NCI-H2227 (cell line): Measurements from ENCODE around the gene SMTN.
"Not testable (repeated sequence)": the region's sequence is repeated elsewhere in the genome, so short reads cannot be mapped to it uniquely, and the experiment has no call there.

Source experiments
- DNase-seq: peaks from one replicate; lab custom pipeline; 2025; ENCODE audit not compliant: unreplicated experiment; lab: John Stamatoyannopoulos, UW

The SMTN gene

DNA sequence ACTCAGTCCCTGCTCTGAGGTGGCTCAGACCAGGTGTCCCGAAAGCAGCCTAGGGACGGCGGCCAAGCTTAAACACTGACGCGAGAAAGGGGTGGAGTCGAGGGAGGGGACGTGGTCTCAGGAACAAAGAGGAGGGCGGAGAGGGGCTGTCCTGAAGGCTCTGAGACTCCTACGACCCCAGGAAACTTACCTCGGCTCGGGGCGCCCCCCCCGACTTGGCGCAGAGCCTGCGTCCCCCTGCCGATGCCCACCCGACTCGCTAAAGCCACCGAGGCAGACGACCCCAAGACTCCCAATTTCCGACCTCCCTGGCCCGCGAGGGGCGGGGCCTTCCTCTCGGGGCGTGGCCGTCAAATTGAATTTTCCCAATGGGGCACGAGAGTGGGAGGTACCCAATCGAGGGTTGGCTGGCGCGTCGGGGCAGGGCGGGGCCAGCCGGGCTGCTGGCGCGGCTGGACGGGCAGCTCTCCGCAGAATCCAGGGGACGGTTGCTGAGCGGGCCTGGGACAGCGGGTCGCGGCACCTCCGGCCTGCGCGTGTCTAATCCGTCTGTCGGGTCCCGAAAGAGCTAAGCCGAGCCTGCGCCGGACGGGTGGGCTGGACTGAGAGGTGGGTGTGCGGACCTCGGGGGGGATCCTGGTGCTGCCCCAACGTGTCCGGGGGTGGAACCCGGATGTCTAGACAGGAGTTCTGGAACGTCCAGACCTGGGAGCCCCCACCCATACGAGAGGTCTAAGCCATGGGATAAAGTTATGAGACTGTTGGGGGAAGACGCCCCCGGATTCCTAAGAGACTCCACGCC is at the start of gene SMTN:
Gene SMTN, plus strand, starts transcription at position 471 of the 802 bp plus-strand sequence. CDS start 1,941 bp downstream, outside the sequence.
- peak; percentile 92 for DNase-seq

DNA sequence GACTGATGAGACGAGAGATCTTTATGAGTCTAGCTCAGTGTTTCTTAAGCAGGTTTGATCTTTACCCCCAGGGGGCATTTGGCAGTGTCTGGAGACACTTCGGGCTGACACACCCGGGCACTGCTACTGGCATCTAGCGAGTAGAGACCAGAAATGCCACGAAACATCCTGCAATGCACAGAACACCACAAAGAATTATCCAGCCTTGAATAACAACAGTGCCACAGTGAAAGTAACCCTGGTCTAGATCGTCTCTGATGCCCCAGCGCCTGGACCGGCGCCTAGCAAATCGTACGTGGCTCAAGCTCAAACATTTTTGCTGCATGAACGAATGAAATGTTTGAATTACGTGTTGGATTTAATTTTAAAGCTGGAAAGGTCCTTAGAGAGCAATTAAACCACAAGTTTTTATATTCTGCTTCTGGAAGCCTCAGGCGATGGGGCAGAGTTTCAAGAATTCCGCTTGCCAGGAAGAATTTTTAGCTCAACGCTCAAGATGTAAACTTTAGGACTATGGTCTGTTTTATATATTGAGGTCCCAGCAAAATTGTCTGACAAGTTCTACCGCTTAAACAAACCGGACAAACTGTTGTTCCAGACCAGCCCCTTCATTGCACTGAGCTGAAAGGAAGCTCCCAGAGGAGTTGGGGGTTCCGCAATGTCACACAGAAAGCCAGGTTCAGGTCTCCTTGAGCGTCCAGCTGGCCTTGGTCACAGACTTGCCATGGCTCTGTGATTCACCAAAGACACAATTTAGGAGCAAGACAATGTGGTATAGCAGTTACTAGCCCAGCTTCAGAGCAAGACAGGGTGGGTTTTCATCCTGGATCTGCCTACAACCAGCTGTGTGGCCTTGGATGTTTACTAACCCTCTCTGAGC is 44.2 kb upstream of the SMTN start:
- no peak for DNase-seq

DNA sequence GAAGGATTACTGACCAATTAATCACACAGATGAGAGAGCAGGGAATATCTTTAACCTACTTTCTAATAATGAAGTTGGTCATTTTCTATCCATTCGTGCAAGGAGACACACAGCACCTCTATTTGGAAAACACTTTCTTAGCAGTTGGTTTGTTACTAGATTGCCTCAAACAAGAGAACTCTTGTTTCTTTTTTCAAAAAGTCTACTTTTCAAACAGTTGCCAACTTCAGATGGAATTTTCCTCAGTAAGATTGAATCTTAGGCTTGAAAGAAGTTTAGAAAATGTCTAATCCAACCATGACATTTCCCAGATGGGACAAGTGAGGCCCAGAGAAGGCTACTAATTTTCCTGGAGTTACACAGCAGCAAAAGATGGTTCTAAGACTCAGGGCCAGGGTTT is 42.4 kb upstream of the SMTN start:
- DNase-seq = no peak

DNA sequence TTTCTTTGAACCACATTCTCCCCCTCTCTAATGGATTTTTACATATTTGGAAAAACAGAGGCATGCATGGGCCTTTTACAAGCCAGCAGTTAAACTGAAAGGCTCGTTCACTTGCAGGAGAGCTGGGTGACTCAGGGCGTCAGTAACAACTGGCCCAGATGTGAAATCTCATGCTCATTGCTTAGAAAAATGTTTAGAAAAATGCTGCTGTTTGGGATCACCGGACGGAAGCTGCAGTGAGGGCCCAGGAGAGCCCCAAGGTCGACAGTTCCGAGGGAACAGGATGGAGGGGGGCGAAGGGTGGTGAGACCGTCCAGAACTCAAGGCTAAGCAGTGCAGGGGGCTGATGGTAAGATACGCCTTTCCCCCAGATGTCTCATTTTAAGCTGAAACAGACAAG is 41.7 kb upstream of the SMTN start:
- no peak for DNase-seq

DNA sequence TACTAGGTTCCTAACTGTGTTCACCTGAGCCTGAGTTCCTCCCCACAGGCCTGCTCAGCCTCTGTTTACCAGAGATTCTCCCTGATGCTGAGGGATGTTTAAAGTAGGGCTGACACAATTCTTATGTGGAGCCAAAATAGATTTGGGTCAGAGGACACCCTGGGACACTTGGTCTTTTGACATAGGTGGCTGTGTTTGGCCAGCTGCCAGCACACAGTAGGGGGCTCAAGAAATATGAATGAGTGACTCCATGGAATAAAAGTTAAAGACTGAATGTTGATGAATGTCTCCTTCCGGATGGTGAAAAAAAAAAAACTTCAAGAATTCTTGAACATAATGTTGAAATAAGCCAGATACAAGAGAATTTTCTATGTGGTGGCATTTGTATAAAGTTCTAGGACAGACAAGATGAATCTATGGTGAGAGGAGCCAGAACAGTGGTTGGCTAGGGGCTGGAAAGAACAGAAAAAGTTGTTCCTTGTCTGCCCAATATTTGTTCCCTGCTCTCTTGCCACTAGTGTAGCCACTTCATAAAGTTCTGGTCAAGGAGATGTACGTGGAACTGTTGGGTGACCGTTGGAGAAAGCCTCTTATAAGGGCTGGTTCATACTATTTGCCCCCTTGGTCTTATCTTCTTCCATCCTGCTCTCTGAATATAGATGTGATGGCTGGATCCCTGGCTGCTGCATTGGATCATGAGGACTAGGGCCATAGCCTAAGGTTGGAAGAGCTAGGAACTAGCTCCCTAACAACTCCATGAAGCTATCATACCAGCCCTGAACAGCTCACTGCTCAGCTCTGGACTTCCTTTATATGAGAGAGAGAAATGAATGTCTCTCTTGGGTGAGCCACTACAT is 40.3 kb upstream of the SMTN start:
- no peak for DNase-seq

DNA sequence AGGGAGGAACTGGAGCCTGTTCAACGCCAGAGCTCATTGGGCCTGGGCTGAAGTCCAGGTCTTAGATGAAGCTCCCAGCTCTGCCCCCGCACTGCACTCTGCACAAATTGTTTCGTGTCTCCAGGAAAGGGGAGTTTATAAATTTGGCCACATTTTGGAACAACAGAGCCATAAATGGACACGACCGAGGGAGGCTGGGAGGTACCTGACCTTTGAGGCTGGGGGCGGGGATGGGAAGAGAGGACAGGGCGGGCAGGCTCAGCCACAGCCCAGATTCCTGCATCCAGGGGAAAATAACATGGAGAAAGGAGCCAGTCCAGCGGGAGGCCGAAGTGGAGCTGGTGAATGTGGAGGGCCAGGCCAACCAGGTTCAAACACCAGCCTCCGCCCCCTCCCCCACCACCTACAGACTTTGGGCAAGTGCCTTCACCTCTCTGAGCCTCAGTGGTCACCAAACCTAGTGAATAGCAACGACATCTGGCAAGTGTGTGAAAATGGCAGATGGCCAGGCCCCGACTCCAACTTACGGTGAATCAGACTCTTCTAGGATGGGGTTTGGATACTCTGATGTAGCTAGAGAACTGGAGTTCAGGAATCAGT is 36.8 kb upstream of the SMTN start:
- DNase-seq = no peak

DNA sequence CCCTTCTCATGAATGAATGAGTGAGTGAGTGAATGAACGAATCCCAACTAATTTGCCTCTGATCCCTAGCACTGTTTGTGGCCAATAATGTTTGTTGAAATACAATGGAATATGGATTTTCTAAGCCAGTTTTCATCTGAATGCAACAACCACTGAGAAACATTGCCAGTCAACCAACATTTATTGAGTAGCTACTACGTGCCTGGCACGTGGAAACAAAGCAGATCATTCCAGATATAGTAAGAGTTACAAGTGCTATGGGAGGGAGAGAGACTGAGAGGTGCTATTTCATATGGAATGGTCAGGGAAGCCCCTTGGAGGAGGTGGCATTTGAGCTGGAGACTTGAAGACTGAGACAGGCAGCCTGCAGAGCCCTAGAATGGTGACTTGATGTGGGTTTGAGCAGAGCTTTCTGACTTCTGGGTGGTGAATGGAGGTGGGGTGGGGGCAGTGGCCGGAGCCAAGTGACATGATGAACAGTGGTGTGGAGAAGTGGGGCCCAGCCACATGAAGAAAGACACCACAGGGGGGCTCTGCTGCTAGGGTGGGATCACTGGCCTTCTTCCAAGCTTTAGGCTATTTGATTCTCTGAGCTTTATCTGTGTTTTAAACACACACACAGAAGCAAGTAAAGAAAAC is 35.1 kb upstream of the SMTN start:
- no peak for DNase-seq

DNA sequence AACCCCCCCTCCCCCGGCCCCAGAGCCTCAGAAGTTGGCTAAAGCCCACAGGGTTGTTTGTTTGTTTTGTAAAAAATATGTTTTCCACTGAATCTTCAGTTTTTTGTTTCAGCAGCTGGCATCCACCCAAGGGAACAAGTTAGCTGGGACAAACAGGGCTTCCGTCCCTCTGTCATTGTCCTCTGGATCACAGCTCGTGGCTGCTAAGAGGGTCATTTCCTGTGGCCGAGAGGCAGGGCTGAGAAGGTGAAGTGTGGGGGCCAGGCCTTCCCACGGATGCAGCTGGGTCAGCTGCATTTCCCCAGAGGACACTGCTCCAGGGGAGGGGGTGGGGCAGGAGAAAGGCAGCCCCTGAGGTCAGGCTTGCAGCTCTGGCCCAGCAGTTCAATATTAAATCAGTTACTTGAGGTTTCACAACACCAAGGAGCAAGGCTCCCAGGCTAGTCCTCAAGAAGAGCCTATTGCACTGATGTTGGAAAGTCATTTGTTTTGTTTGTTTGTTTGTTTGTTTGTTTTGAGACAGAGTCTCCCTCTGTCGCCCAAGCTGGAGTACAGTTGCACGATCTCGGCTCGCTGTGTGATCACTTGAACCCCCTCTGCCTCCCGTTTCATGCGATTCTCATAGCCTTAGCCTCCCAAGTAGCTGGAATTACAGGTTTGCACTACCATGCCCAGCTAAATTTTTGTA is 34.4 kb upstream of the SMTN start:
- DNase-seq = no peak

DNA sequence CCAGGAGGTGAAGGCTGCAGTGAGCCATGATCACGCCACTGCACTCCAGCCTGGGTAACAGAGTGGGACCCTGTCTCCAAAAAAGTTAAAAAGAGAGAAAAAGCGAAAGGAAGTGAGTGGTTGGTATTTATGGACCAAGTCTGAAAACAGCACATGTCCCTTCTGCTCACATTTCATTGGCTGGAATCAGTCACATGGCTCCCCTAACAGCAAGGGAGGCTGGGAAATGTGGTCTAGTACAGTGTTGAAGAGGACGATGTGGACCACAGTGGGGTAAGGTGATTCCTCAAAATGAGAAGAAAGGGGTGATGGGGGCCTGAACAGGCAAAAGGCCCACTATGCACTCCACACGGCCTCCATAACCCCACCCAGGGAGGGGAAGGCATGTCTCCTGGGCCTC is 32.5 kb upstream of the SMTN start:
- no peak for DNase-seq

DNA sequence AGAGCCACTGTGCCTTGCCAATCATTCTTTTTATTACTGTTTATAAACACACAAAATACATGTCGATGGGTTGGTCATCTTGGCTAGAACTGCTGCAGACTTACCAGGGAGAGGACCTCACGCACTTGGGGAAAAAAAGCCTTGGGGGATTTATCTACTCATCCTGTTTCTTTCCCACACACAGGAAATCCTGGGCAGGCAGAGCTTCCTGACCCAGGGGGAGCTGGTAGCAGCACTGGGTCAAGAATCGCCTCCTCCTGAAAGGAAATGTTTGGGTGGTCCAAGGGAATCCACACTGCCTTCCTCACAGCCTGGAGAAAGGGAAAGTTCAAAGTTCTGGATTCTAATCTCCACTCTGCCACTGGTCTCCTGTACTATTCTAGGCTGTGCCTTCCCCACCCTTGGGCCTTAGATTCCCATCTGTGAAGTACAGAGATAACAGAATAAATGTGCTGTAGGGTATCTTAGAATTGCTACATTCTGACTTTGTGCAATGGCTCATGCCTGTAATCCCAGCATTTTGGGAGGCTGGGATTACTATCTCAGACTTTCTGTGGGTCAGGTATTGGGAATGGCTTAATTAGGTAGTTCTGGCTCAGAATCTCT is 31.2 kb upstream of the SMTN start:
- no peak for DNase-seq

DNA sequence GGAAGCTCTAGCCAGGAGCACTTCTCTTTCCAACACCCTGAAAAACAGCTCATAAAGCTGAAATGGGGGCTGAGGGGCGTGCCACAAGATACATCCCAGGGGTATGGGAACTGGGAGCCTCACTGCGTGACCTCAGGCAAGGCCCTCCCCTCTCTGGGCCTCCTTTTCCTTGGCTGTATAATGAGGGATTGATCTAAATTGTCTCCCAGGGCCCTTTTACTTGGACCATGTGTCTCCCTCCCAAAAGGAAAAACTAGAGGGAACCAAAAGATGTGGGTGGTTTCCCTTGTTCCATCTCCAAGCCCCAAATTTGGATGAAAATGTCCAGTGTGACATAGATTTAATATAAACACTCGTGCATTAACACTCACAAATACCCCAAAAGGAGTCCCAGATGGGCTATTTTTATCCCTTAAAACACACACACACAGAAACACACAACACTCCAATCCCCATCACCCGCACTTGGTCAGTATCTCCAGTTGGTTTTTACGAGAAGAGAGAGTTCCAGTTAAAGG is 25.9 kb upstream of the SMTN start:
- no peak for DNase-seq

DNA sequence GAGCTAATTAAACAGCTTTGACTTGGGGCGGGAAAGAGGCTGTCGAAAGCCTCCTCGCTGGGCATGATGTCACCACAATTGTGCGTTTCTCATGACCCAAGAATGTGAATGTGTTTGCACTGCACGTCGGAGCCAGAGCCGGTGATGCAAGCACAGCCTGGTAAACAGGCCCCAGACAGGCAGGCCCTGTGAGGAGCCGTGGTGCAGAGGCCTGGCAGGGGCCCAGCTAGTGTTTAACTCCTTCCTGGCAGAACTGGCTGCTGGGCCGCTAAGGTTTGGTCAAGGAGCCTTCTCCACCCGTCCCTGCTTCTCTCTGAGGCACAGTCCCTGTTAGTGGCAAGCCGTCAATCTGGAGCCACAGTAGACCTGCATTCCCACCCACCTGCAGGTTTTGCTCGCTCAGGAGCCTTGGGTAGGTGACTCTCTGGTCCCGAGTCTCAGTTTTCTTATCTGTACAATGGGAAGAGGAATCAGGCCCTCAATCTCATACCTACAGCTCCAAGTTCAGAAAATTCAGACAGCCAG is 25.4 kb upstream of the SMTN start:
- peak; percentile 50 for DNase-seq

DNA sequence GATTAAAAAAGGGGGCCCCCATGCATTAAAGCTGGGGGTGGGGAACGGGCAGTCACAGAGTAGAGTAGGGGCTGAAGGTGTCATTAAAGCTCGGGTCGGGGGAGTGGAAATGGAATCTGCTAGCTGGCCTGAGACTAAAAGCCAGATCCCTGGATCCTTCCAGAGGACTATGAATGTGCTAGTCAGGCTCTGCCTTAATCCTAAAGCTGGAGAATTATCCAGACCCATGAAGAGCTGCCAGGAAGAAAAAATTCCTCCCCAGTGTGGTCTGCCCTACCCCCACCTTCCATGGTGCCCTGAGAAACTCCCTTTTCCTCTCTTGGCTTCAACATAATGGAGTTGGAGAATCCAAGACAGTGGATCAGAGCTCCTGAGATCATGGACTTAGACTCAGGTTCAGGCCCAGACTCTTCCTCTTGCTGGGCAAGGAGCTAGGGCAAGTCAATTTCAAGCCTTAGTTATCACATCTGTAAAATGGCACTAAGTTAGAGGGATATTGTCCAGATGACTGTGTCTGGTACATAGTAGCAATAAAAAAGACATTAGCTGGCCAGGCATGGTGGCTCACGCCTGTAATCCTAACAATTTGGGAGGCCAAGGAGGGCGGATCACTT is 24.0 kb upstream of the SMTN start:
- no peak for DNase-seq

DNA sequence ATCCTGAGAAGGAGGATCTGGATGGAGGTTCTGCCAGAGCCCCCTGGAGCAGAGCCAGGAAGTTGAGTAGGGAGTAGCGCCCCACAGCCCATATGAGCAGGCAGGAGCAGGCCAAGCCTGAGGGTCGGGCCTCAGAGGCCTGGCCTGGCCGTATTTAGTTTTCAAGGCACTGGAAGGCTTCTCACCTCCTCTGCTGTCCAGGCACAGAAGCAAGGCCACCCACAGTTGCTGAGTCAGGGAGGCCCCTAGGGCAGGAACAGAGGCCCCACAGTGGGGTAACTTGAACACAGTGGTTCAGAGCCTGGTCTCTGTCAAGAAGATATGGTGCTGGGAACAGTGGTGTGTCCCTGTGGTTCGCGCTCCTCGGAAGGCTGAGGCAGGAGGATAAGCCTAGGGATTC is 21.5 kb upstream of the SMTN start:
- not testable (repeated sequence) for DNase-seq

DNA sequence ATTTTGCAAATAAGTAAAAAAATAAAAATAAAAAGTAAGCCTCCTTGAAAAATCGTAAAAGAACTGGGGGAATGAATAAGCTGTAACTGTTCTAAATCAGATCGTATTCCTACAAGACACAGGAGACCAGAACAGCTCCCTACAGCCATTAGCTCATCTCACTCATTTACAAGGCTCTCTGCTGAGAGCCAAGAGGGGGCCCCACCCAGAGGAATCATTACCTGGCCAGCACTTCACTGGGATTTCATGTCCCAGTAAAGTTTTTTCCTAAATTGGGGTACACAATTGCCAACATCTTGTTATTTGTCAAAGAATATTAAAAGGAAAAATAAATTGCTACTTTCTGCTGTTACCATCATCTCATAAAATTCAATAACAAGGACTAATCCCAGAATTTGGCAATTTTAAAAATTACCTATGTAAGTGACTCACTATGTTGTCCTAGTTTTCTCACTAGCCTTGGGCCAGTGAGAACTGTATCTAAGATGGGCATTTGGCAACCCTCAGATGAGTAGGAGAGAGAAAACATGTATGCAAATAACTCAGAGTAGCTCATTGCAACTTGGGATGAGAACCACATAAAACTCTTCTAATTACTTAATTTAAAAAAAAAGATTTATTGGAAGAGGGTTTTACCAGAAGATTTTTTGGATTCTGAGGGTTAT is 18.4 kb upstream of the SMTN start:
- no peak for DNase-seq

DNA sequence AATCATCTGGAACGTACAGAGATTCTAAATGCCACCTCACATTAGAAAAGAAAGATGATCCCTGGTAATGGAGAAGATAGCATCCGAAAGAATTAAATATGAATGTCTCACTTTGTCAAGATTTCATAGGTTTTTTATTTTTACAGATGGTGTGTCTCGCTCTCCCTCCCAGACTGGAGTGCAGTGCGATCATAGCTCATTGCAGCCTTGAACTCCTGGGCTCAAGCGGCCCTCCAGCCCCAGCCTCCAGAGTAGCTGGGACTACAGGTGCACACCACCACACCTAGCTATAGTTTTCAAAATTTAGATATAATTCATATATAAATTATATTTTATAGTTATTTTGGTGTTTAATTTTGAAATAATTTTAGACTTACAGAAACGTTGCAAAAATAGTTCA is 16.7 kb upstream of the SMTN start:
- no peak for DNase-seq

DNA sequence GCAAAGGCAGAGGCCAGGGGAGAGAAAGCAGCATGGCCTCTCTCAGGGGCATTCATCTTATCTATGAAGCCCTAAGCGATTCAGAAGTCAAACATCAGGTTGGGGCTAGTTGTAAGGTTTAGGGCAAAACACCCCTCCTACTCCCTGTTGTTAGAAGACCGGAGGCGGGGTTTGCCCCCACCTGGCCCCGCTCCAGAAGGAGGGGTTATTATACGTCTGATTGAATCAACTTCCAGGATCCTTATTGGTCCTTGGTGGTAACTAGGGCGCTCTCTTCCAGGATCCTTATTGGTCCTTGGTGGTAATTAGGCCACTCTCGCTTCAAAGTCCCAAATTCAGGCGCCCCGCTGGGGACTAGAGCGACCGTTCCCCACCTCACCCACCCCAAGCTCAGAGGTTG is 12.1 kb upstream of the SMTN start:
- DNase-seq = no peak
